Measurements from ENCODE around the gene KLHL2.

KLHL2 gene

GRCh38 chr4:165294907-165295306 lies 87.5 kb downstream of the KLHL2 start:
- Histone ChIP-seq H3K36me3 (ENCODE audit: insufficient read depth, insufficient read length, low read length) (peaks cover 9% of the 10 kb centered on the region), H3K9ac (ENCODE audit: insufficient read length, low read depth) (no peak overlapping the region), H3K27me3 (ENCODE audit: insufficient read depth, insufficient read length) (no peaks in the 10 kb centered on the region), H3K4me3 (ENCODE audit: insufficient read length, low read depth) (no peak overlapping the region), H3K4me1 (ENCODE audit: insufficient read depth, insufficient read length) (no peaks in the 10 kb centered on the region), H3K9me3 (ENCODE audit: insufficient read depth, low read length) (no peaks in the 10 kb centered on the region)
- TF ChIP-seq YY1 (IDR thresholded peaks at IDR 0.05; ENCODE audit: insufficient read depth, insufficient read length) (no peak), SUZ12 (IDR thresholded peaks at IDR 0.05; ENCODE audit: extremely low read depth, insufficient read depth, insufficient read length) (no peak), ZNF274 (IDR thresholded peaks at IDR 0.05; ENCODE audit: low read depth, low read length) (no peak)
- DNase-seq (ENCODE audit: low read depth, low spot score), result no peak

- no peaks in the 10 kb centered on the region for H3K27me3 ChIP-seq (ENCODE audit: insufficient read depth, insufficient read length)
- no peak overlapping the region for H3K4me3 ChIP-seq (ENCODE audit: insufficient read length, low read depth)
- no peak overlapping the region for H3K9ac ChIP-seq (ENCODE audit: insufficient read length, low read depth)
- H3K36me3 ChIP-seq (ENCODE audit: insufficient read depth, insufficient read length, low read length), result peaks cover 10% of the 10 kb centered on the region
- no peak for TF ChIP-seq SUZ12 (IDR thresholded peaks at IDR 0.05; ENCODE audit: extremely low read depth, insufficient read depth, insufficient read length)
- TF ChIP-seq YY1 (IDR thresholded peaks at IDR 0.05; ENCODE audit: insufficient read depth, insufficient read length), result no peak
- TF ChIP-seq ZNF274 (IDR thresholded peaks at IDR 0.05; ENCODE audit: low read depth, low read length), result no peak
- H3K9me3 ChIP-seq (ENCODE audit: insufficient read depth, low read length), result no peaks in the 10 kb centered on the region
- H3K4me1 ChIP-seq (ENCODE audit: insufficient read depth, insufficient read length), result no peaks in the 10 kb centered on the region
- DNase-seq (ENCODE audit: low read depth, low spot score), result no peak
These were observed 90.3 kb downstream of the KLHL2 start for GRCh38 chr4:165297626-165298025.

GRCh38 chr4:165299399-165300060 lies 92.2 kb downstream of the KLHL2 start:
- no peaks in the 10 kb centered on the region for H3K27me3 ChIP-seq (ENCODE audit: insufficient read depth, insufficient read length)
- peaks cover 10% of the 10 kb centered on the region for H3K36me3 ChIP-seq (ENCODE audit: insufficient read depth, insufficient read length, low read length)
- H3K9ac ChIP-seq (ENCODE audit: insufficient read length, low read depth), result no peak overlapping the region
- no peaks in the 10 kb centered on the region for H3K4me1 ChIP-seq (ENCODE audit: insufficient read depth, insufficient read length)
- no peak for TF ChIP-seq SUZ12 (IDR thresholded peaks at IDR 0.05; ENCODE audit: extremely low read depth, insufficient read depth, insufficient read length)
- TF ChIP-seq ZNF274 (IDR thresholded peaks at IDR 0.05; ENCODE audit: low read depth, low read length), result no peak
- no peak for TF ChIP-seq YY1 (IDR thresholded peaks at IDR 0.05; ENCODE audit: insufficient read depth, insufficient read length)
- H3K9me3 ChIP-seq (ENCODE audit: insufficient read depth, low read length), result no peaks in the 10 kb centered on the region
- no peak overlapping the region for H3K4me3 ChIP-seq (ENCODE audit: insufficient read length, low read depth)
- no peak for DNase-seq (ENCODE audit: low read depth, low spot score)

- no peaks in the 10 kb centered on the region for H3K4me1 ChIP-seq (ENCODE audit: insufficient read depth, insufficient read length)
- TF ChIP-seq YY1 (IDR thresholded peaks at IDR 0.05; ENCODE audit: insufficient read depth, insufficient read length), result no peak
- TF ChIP-seq ZNF274 (IDR thresholded peaks at IDR 0.05; ENCODE audit: low read depth, low read length), result no peak
- no peak for TF ChIP-seq SUZ12 (IDR thresholded peaks at IDR 0.05; ENCODE audit: extremely low read depth, insufficient read depth, insufficient read length)
- peaks cover 12% of the 10 kb centered on the region for H3K36me3 ChIP-seq (ENCODE audit: insufficient read depth, insufficient read length, low read length)
- H3K9me3 ChIP-seq (ENCODE audit: insufficient read depth, low read length), result no peaks in the 10 kb centered on the region
- DNase-seq (ENCODE audit: low read depth, low spot score), result no peak
- no peak overlapping the region for H3K4me3 ChIP-seq (ENCODE audit: insufficient read length, low read depth)
- H3K9ac ChIP-seq (ENCODE audit: insufficient read length, low read depth), result no peak overlapping the region
- H3K27me3 ChIP-seq (ENCODE audit: insufficient read depth, insufficient read length), result no peaks in the 10 kb centered on the region
These were observed 94.5 kb downstream of the KLHL2 start for GRCh38 chr4:165301833-165302232.

GRCh38 chr4:165302658-165303057 lies 95.3 kb downstream of the KLHL2 start:
- TF ChIP-seq ZNF274 (IDR thresholded peaks at IDR 0.05; ENCODE audit: low read depth, low read length) (no peak), SUZ12 (IDR thresholded peaks at IDR 0.05; ENCODE audit: extremely low read depth, insufficient read depth, insufficient read length) (no peak), YY1 (IDR thresholded peaks at IDR 0.05; ENCODE audit: insufficient read depth, insufficient read length) (no peak)
- DNase-seq (ENCODE audit: low read depth, low spot score), result no peak
- Histone ChIP-seq H3K36me3 (ENCODE audit: insufficient read depth, insufficient read length, low read length) (peaks cover 10% of the 10 kb centered on the region), H3K4me1 (ENCODE audit: insufficient read depth, insufficient read length) (no peaks in the 10 kb centered on the region), H3K4me3 (ENCODE audit: insufficient read length, low read depth) (no peak overlapping the region), H3K9me3 (ENCODE audit: insufficient read depth, low read length) (no peaks in the 10 kb centered on the region), H3K27me3 (ENCODE audit: insufficient read depth, insufficient read length) (no peaks in the 10 kb centered on the region), H3K9ac (ENCODE audit: insufficient read length, low read depth) (no peak overlapping the region)

- TF ChIP-seq YY1 (IDR thresholded peaks at IDR 0.05; ENCODE audit: insufficient read depth, insufficient read length) (no peak), SUZ12 (IDR thresholded peaks at IDR 0.05; ENCODE audit: extremely low read depth, insufficient read depth, insufficient read length) (no peak), ZNF274 (IDR thresholded peaks at IDR 0.05; ENCODE audit: low read depth, low read length) (no peak)
- Histone ChIP-seq H3K4me1 (ENCODE audit: insufficient read depth, insufficient read length) (no peaks in the 10 kb centered on the region), H3K4me3 (ENCODE audit: insufficient read length, low read depth) (no peak overlapping the region), H3K9me3 (ENCODE audit: insufficient read depth, low read length) (no peaks in the 10 kb centered on the region), H3K27me3 (ENCODE audit: insufficient read depth, insufficient read length) (no peaks in the 10 kb centered on the region), H3K36me3 (ENCODE audit: insufficient read depth, insufficient read length, low read length) (peaks cover 5% of the 10 kb centered on the region), H3K9ac (ENCODE audit: insufficient read length, low read depth) (no peak overlapping the region)
- no peak for DNase-seq (ENCODE audit: low read depth, low spot score)
These were observed 100.8 kb downstream of the KLHL2 start for GRCh38 chr4:165308166-165308565.

GRCh38 chr4:165308606-165309005 lies 101.2 kb downstream of the KLHL2 start:
- no peak for TF ChIP-seq ZNF274 (IDR thresholded peaks at IDR 0.05; ENCODE audit: low read depth, low read length)
- TF ChIP-seq SUZ12 (IDR thresholded peaks at IDR 0.05; ENCODE audit: extremely low read depth, insufficient read depth, insufficient read length), result no peak
- TF ChIP-seq YY1 (IDR thresholded peaks at IDR 0.05; ENCODE audit: insufficient read depth, insufficient read length), result no peak
- no peak for DNase-seq (ENCODE audit: low read depth, low spot score)
- peaks cover 5% of the 10 kb centered on the region for H3K36me3 ChIP-seq (ENCODE audit: insufficient read depth, insufficient read length, low read length)
- H3K27me3 ChIP-seq (ENCODE audit: insufficient read depth, insufficient read length), result no peaks in the 10 kb centered on the region
- H3K4me3 ChIP-seq (ENCODE audit: insufficient read length, low read depth), result no peak overlapping the region
- no peaks in the 10 kb centered on the region for H3K4me1 ChIP-seq (ENCODE audit: insufficient read depth, insufficient read length)
- H3K9ac ChIP-seq (ENCODE audit: insufficient read length, low read depth), result no peak overlapping the region
- H3K9me3 ChIP-seq (ENCODE audit: insufficient read depth, low read length), result no peaks in the 10 kb centered on the region

All from NT2/D1 (cell line).